ENCODE data around the gene NTRK3. TPM values are rescaled to one million over a fixed set of nuclear protein-coding genes. Genes with fewer than 3 reads are reported as not detected.

Gene NTRK3
- polyA plus RNA-seq, 1 donor from 2014 or later = 42.7 TPM

DNA sequence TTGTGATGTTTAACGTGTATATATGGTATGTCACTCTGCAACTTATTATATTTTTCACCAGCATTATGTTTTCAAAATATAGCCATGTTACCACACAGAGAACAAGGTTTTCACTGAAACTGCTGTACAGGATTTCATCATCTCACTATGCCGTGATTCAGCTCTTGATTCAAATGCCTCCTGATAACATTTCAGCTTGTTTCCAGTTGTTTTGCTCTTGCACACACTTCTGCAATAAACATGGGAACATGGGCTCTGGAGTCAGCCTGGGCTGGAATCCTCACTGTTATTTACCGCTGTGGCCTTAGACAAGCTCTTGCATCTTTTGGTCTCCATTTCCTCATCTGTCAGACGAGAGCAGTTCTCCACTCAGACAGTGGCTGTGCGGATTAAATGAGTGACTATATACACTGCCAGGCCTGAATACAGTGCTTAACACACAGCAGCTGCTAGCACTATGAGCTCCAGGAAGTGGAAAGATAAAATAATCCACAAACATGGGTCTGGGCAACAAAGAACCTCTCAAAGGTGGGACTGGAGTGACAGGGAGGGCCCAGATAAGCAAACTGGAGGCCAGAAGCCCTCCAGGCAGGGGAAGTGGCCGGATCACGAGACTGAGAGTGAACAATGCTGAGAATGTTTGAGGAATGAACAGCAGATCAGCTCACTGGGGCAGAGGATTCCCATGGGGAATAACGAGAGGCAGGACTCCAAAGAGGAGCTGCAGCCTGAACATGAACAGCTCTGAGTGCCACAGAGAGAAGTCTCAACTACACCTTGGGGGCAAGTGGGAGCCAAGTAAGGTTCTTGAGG lies 17.7 kb downstream of the NTRK3 start:
- no peak for TF ChIP-seq EP300 (conservative IDR thresholded peaks at IDR 0.05; ENCODE audit: poor library complexity, severe bottlenecking)
- Histone ChIP-seq H3K79me2 (replicated peaks; ENCODE audit: insufficient read depth, low read length) (peaks cover 25% of the 10 kb centered on the region), H3K9ac (ENCODE audit: low read length) (no peak overlapping the region), H3K4me2 (ENCODE audit: low read length) (no peak overlapping the region), H4K20me1 (ENCODE audit: insufficient read depth) (peaks cover 7% of the 10 kb centered on the region), H3K27me3 (ENCODE audit: insufficient read depth, low read depth, low read length) (no peaks in the 10 kb centered on the region), H2AFZ (ENCODE audit: low read depth, low read length) (no peak overlapping the region), H3K9me2 (ENCODE audit: insufficient read depth, low read length) (no peaks in the 10 kb centered on the region), H3F3A (ENCODE audit: insufficient read depth, low read length, poor library complexity, severe bottlenecking) (no peaks in the 10 kb centered on the region), H3K9me3 (ENCODE audit: low read length) (no peaks in the 10 kb centered on the region), H3K27ac (ENCODE audit: low read length) (no peak overlapping the region), H3K4me3 (ENCODE audit: low read length) (no peak overlapping the region), H3K36me3 (ENCODE audit: insufficient read depth, low read length) (no peaks in the 10 kb centered on the region)

GRCh38 chr15:88234711-88235110 lies 21.8 kb downstream of the NTRK3 start:
- no peaks in the 10 kb centered on the region for H3K9me3 ChIP-seq (ENCODE audit: low read length)
- H3K4me2 ChIP-seq (ENCODE audit: low read length) = no peak overlapping the region
- H3K79me2 ChIP-seq (replicated peaks; ENCODE audit: insufficient read depth, low read length) = peaks cover 12% of the 10 kb centered on the region
- no peak overlapping the region for H3K27ac ChIP-seq (ENCODE audit: low read length)
- TF ChIP-seq SMC3 (conservative IDR thresholded peaks at IDR 0.05; ENCODE audit: poor library complexity) = no peak
- TF ChIP-seq TAF1 (IDR thresholded peaks at IDR 0.05; ENCODE audit: low read depth) = no peak
- TF ChIP-seq, protein P1, sequence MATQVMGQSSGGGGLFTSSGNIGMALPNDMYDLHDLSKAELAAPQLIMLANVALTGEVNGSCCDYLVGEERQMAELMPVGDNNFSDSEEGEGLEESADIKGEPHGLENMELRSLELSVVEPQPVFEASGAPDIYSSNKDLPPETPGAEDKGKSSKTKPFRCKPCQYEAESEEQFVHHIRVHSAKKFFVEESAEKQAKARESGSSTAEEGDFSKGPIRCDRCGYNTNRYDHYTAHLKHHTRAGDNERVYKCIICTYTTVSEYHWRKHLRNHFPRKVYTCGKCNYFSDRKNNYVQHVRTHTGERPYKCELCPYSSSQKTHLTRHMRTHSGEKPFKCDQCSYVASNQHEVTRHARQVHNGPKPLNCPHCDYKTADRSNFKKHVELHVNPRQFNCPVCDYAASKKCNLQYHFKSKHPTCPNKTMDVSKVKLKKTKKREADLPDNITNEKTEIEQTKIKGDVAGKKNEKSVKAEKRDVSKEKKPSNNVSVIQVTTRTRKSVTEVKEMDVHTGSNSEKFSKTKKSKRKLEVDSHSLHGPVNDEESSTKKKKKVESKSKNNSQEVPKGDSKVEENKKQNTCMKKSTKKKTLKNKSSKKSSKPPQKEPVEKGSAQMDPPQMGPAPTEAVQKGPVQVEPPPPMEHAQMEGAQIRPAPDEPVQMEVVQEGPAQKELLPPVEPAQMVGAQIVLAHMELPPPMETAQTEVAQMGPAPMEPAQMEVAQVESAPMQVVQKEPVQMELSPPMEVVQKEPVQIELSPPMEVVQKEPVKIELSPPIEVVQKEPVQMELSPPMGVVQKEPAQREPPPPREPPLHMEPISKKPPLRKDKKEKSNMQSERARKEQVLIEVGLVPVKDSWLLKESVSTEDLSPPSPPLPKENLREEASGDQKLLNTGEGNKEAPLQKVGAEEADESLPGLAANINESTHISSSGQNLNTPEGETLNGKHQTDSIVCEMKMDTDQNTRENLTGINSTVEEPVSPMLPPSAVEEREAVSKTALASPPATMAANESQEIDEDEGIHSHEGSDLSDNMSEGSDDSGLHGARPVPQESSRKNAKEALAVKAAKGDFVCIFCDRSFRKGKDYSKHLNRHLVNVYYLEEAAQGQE (IDR thresholded peaks at IDR 0.05; ENCODE audit: borderline replicate concordance) = no peak
- no peak for TF ChIP-seq MXI1 (conservative IDR thresholded peaks at IDR 0.05; ENCODE audit: poor library complexity, severe bottlenecking)
- TF ChIP-seq CTCF (IDR thresholded peaks at IDR 0.05; ENCODE audit: poor library complexity, severe bottlenecking) = no peak
- TF ChIP-seq EZH2 (IDR thresholded peaks at IDR 0.05; ENCODE audit: borderline replicate concordance, insufficient read depth, low read length, poor library complexity, severe bottlenecking) = no peak
- TF ChIP-seq RAD21 (conservative IDR thresholded peaks at IDR 0.05) = no peak
- TF ChIP-seq EP300 (conservative IDR thresholded peaks at IDR 0.05; ENCODE audit: poor library complexity, severe bottlenecking) = no peak
- no peaks in the 10 kb centered on the region for H3K9me2 ChIP-seq (ENCODE audit: insufficient read depth, low read length)
- H3K4me3 ChIP-seq (ENCODE audit: low read length) = no peak overlapping the region
- no peak overlapping the region for H2AFZ ChIP-seq (ENCODE audit: low read depth, low read length)
- no peak overlapping the region for H3K9ac ChIP-seq (ENCODE audit: low read length)
- no peaks in the 10 kb centered on the region for H3K27me3 ChIP-seq (ENCODE audit: insufficient read depth, low read depth, low read length)
- H4K20me1 ChIP-seq (ENCODE audit: insufficient read depth) = no peaks in the 10 kb centered on the region
- no peaks in the 10 kb centered on the region for H3K36me3 ChIP-seq (ENCODE audit: insufficient read depth, low read length)
- H3F3A ChIP-seq (ENCODE audit: insufficient read depth, low read length, poor library complexity, severe bottlenecking) = no peaks in the 10 kb centered on the region

Data from neural cell (in vitro differentiated cells).